Central memory CD4-positive, alpha-beta T cell (primary cell): Measurements from ENCODE around the gene AFF2.

Experiments
- DNase-seq: peaks from one replicate; pipeline ENCODE4 v3.0.0; 2022

AFF2 gene

GRCh38 chrX:148537556-148538182 lies 37.3 kb downstream of the AFF2 start:
- DNase-seq: no peak

- no peak for DNase-seq
These were observed 38.2 kb downstream of the AFF2 start for GRCh38 chrX:148538582-148538981.

DNA sequence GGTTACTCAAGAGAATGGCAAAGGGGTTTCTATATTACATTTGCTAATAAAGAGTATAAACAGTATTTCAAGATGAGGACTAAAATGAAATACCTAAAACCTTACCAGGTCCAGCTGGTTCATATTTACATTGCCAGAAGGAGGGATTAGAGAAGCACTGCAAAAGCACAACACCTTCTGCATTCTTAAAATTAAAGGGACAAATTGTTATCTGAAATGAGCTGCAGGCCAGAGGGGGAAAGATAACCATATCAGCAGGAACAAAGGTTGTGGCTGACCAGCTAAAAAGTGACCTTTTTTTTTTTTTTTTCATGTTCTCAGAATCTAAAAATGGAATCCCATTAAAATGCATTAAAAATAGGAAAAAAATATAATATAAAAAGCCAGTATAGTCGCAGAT lies 39.7 kb downstream of the AFF2 start:
- no peak for DNase-seq

GRCh38 chrX:148540671-148541583 lies 40.5 kb downstream of the AFF2 start:
- no peak for DNase-seq

- DNase-seq: no peak
These were observed 41.1 kb downstream of the AFF2 start for GRCh38 chrX:148541584-148541940.

- DNase-seq: no peak
These were observed 42.3 kb downstream of the AFF2 start for GRCh38 chrX:148542481-148543255.

DNA sequence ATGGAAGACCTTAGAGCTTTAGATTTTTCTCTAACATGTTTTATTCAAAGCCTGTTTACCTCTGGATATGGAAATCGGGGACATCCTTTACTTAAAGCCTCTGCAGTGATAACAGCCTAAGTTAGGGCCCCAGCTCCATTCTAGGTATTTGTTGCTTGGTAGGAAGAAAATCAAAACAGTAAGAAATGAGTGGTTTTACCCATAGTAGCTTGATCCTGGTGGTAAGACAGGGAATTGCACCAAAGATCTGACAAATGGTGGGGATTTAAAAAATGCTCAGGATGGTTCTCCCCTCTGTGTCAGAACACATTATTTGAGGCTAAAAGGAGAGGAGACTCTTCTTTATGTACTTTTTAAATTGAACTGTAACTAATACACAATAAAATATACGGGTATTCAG lies 52.4 kb downstream of the AFF2 start:
- no peak for DNase-seq

DNA sequence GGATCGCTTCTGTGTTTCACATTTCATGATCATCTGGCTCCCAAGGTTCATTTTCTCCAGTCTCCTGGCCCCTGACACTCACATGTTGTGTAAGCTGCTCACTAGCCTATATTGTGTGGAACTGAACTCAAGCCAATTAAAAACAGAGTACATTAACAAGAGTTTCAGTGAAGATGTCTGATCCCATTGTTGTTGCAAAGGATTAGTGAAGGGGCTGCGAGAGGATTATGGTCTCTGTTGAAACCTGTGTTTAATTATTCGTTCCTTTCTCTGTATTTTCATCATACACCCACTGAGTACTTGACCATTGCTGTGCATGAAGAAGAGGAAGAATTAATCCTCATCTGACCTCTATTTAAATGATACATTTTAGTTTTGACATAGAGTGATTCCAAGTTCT lies 54.7 kb downstream of the AFF2 start:
- DNase-seq: no peak

GRCh38 chrX:148555571-148556243 lies 55.3 kb downstream of the AFF2 start:
- no peak for DNase-seq

DNA sequence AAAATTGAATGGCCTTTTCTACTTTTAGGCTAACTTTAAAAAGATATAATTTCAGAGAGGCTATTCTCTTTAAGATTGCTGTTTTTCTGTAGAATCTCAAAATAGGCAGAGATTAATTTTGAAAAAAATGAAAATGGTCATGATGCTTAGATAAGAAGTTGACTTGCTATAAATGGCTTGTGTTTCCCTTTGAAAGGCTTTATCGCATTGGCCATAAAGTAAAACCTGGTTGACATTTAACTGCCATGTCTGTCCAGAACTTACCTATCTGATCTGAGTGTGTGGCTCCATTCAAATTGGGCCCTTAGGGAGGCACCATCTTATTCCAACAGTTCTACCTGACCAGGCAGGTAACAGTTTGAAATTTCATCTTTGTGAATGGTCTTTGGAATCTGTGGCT lies 56.1 kb downstream of the AFF2 start:
- no peak for DNase-seq

DNA sequence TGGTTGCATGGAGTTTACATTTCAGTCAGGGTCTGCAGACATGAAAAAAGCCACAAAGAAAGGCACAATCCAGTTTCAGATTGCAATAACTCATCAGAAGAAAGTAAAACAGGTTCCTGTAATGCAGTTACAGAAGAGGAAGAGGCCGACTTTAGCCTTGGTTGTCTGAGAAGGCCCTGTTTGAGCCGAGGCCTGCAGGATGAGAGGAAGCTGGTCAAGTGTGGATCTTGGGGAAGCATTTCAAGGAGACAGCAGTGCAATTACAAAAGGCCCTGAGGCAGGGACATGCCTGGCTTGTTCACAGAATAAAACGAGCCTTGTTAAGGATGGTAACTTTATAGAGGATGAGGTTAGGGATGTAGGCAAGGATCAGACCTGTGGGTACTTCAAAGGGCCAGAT lies 62.4 kb downstream of the AFF2 start:
- no peak for DNase-seq

GRCh38 chrX:148567229-148567628 lies 66.8 kb downstream of the AFF2 start:
- no peak for DNase-seq

GRCh38 chrX:148567779-148568178 lies 67.4 kb downstream of the AFF2 start:
- no peak for DNase-seq

GRCh38 chrX:148568763-148569162 lies 68.3 kb downstream of the AFF2 start:
- no peak for DNase-seq

DNA sequence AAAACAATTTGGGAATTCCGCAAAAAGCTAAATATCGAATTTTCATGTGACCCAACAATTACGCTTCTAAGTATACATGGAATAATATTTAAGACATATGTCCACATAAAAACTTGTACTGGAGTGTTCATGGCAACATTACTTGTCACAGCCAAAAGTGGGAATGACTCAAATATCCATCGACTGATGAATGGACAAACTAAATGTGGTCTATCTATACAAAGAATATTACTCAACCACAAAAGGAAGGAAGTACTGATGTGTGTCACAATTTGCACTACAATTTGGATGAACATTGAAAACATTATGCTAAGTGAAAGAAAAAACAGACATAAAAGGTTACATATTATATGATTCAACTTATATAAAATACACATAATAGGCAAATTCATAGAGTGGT lies 71.9 kb downstream of the AFF2 start:
- DNase-seq: no peak

GRCh38 chrX:148573119-148573518 lies 72.7 kb downstream of the AFF2 start:
- DNase-seq: no peak

GRCh38 chrX:148574237-148574973 lies 74.0 kb downstream of the AFF2 start:
- DNase-seq: no peak

- no peak for DNase-seq
These were observed 76.0 kb downstream of the AFF2 start for GRCh38 chrX:148576396-148576795.

DNA sequence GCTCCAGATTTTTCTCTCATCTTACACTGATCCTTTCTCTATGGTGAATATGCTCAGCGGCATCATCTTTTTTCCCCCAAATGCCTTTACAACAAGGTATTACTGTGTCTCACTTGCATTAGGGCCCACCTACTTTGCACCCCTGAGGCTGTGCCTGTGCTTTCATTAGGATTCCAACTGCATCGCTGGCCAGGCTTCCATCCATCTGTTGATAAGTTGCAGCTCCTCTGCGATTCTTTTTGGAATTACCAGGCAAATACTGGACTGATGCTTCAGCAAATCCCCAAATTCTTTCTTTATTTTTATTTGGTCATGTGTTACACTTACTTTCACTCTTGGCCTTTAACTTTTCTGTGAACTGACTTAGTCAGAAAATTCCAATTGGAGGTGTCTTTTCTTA lies 77.3 kb downstream of the AFF2 start:
- DNase-seq: no peak

- no peak for DNase-seq
These were observed 79.6 kb downstream of the AFF2 start for GRCh38 chrX:148580016-148580415.

DNA sequence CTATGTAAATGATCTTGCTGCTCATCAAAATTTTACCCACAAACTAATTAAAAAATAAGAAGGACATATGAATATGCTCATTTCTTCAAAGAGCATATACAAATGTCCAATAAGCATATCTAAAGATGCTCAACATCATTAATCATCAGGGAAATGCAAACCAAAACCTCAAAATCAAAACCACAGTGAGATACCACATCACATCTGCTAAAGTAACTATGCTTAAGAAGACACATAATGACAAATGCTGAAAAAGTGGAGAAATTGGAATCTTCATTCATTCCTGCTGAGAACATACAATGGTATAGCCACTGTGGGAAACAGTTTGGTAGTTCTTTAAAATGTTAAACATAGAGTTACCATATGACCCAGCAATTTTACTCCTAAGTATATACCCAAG lies 81.9 kb downstream of the AFF2 start:
- DNase-seq: no peak

GRCh38 chrX:148588649-148589310 lies 88.4 kb downstream of the AFF2 start:
- DNase-seq: no peak
